NCI-H748 (cell line): ENCODE data around the gene LAMP1.
"Not testable (repeated sequence)": the region's sequence is repeated elsewhere in the genome, so short reads cannot be mapped to it uniquely, and the experiment has no call there.

ENCODE experiments used
- DNase-seq: peaks from one replicate; lab custom pipeline; 2025; ENCODE audit not compliant: unreplicated experiment; lab: John Stamatoyannopoulos, UW

LAMP1 gene

GRCh38 chr13:113327391-113327765, 30.3 kb downstream of the LAMP1 start:
- DNase-seq: no peak

GRCh38 chr13:113327766-113328471, 30.9 kb downstream of the LAMP1 start:
- DNase-seq: no peak

GRCh38 chr13:113328851-113329250, 31.8 kb downstream of the LAMP1 start:
- DNase-seq: no peak

GRCh38 chr13:113329656-113330312, 32.7 kb downstream of the LAMP1 start:
- no peak for DNase-seq

- DNase-seq: no peak
Measured at GRCh38 chr13:113332615-113333014, 35.6 kb downstream of the LAMP1 start.

- DNase-seq: no peak
Measured at GRCh38 chr13:113333076-113333475, 36.0 kb downstream of the LAMP1 start.

- no peak for DNase-seq
Measured at GRCh38 chr13:113337556-113337955, 40.5 kb downstream of the LAMP1 start.

GRCh38 chr13:113337976-113338375, 40.9 kb downstream of the LAMP1 start:
- no peak for DNase-seq

GRCh38 chr13:113338451-113338850, 41.4 kb downstream of the LAMP1 start:
- no peak for DNase-seq

GRCh38 chr13:113342820-113343691, 46.0 kb downstream of the LAMP1 start:
- DNase-seq: no peak

- DNase-seq: no peak
Measured at GRCh38 chr13:113343692-113343968, 46.6 kb downstream of the LAMP1 start.

GRCh38 chr13:113345486-113345885, 48.4 kb downstream of the LAMP1 start:
- peak; percentile 63 for DNase-seq

GRCh38 chr13:113347736-113348225, 50.7 kb downstream of the LAMP1 start:
- not testable (repeated sequence) for DNase-seq

- DNase-seq: no peak
Measured at GRCh38 chr13:113348591-113348990, 51.6 kb downstream of the LAMP1 start.

GRCh38 chr13:113349050-113349449, 52.0 kb downstream of the LAMP1 start:
- DNase-seq: no peak

- no peak for DNase-seq
Measured at GRCh38 chr13:113349491-113349890, 52.5 kb downstream of the LAMP1 start.

- peak; percentile 39 for DNase-seq
Measured at GRCh38 chr13:113350065-113350937, 53.3 kb downstream of the LAMP1 start.

- no peak for DNase-seq
Measured at GRCh38 chr13:113350938-113351335, 53.9 kb downstream of the LAMP1 start.

GRCh38 chr13:113351514-113352026, 54.5 kb downstream of the LAMP1 start:
- DNase-seq: no peak

GRCh38 chr13:113353254-113353653, 56.2 kb downstream of the LAMP1 start:
- DNase-seq: no peak
